KMS-11 (cell line): ENCODE data around the gene KCNJ3.

Experiments
- H2AFZ ChIP-seq: fragments of 200-600 bp; sonication (generic); 2 replicates; pipeline ENCODE4 v1.6.1; 2016; ENCODE audit warnings: antibody characterized with exemption, mixed run types, low read depth
- H3K27ac ChIP-seq: fragments of 200-600 bp; sonication (generic); 2 replicates; pipeline ENCODE4 v1.6.1; 2016; ENCODE audit warnings: mild to moderate bottlenecking, mixed run types
- H3K27me3 ChIP-seq: fragments of 200-600 bp; sonication (generic); 2 replicates; pipeline ENCODE4 v1.6.1; 2017; ENCODE audit warnings: mild to moderate bottlenecking, low read depth, mixed run types, moderate library complexity; ENCODE audit not compliant: insufficient read depth
- H3K36me3 ChIP-seq: fragments of 200-600 bp; sonication (generic); 2 replicates; pipeline ENCODE4 v1.6.1; 2017; ENCODE audit warnings: mild to moderate bottlenecking, mixed run types; ENCODE audit not compliant: insufficient read depth
- H3K4me1 ChIP-seq: fragments of 200-600 bp; sonication (generic); 2 replicates; pipeline ENCODE4 v1.6.1; 2016; ENCODE audit warnings: mild to moderate bottlenecking, low read depth, mixed run types; ENCODE audit not compliant: poor library complexity, severe bottlenecking
- H3K4me2 ChIP-seq: fragments of 200-600 bp; sonication (generic); 2 replicates; pipeline ENCODE4 v1.7.0; 2016; ENCODE audit warnings: mild to moderate bottlenecking, mixed run types
- H3K4me3 ChIP-seq: fragments of 200-600 bp; sonication (generic); IDR thresholded peaks from 2 replicates; pipeline ENCODE4 v1.6.1; 2017; ENCODE audit warnings: low read depth, low read length, mixed read lengths; ENCODE audit not compliant: insufficient read depth
- H3K79me2 ChIP-seq: fragments of 200-600 bp; sonication (generic); 2 replicates; pipeline ENCODE4 v1.6.1; 2016; ENCODE audit warnings: low read depth, mixed run types; ENCODE audit not compliant: insufficient read depth
- H3K9ac ChIP-seq: fragments of 200-600 bp; sonication (generic); 2 replicates; pipeline ENCODE4 v1.6.1; 2016; ENCODE audit warnings: mild to moderate bottlenecking, mixed run types
- H4K20me1 ChIP-seq: fragments of 200-600 bp; sonication (generic); 2 replicates; pipeline ENCODE4 v1.6.1; 2016; ENCODE audit warnings: mild to moderate bottlenecking, mixed run types; ENCODE audit not compliant: insufficient read depth
- TF ChIP-seq, protein P1 (sequence below): fragments of 200-600 bp; sonication (generic); conservative IDR thresholded peaks from 2 replicates; pipeline ENCODE4 v1.6.1; 2017; ENCODE audit warnings: low read depth, mild to moderate bottlenecking, antibody characterized with exemption, low read length, moderate library complexity, mixed read lengths

KCNJ3 gene

DNA sequence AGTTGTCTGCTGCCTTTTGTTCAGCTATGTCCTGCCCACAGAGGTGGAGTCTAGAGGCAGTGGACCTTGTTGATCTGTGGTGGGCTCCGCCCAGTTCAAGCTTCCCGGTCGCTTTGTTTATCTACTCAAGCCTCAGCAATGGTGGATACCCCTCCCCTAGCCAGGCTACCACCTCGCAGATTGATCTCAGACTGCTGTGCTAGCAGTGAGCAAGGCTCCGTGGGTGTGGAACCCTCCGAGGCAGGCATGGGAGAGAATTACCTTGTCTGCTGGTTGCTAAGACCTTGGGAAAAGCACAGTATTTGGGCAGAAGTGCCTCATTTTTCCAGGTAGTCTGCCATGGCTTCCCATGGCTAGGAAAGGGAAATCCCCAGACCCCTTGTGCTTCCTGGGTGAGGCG is 146.0 kb downstream of the KCNJ3 start:
- Histone ChIP-seq H3K27me3 (no peaks in the 10 kb centered on the region), H3K4me3 (no peak overlapping the region), H3K9ac (no peak overlapping the region), H3K79me2 (no peaks in the 10 kb centered on the region), H3K36me3 (no peaks in the 10 kb centered on the region), H3K4me1 (no peaks in the 10 kb centered on the region), H4K20me1 (no peaks in the 10 kb centered on the region), H3K4me2 (no peak overlapping the region), H3K27ac (no peak overlapping the region), H2AFZ (no peak overlapping the region)
- TF ChIP-seq, protein P1, sequence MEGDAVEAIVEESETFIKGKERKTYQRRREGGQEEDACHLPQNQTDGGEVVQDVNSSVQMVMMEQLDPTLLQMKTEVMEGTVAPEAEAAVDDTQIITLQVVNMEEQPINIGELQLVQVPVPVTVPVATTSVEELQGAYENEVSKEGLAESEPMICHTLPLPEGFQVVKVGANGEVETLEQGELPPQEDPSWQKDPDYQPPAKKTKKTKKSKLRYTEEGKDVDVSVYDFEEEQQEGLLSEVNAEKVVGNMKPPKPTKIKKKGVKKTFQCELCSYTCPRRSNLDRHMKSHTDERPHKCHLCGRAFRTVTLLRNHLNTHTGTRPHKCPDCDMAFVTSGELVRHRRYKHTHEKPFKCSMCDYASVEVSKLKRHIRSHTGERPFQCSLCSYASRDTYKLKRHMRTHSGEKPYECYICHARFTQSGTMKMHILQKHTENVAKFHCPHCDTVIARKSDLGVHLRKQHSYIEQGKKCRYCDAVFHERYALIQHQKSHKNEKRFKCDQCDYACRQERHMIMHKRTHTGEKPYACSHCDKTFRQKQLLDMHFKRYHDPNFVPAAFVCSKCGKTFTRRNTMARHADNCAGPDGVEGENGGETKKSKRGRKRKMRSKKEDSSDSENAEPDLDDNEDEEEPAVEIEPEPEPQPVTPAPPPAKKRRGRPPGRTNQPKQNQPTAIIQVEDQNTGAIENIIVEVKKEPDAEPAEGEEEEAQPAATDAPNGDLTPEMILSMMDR: no peak

DNA sequence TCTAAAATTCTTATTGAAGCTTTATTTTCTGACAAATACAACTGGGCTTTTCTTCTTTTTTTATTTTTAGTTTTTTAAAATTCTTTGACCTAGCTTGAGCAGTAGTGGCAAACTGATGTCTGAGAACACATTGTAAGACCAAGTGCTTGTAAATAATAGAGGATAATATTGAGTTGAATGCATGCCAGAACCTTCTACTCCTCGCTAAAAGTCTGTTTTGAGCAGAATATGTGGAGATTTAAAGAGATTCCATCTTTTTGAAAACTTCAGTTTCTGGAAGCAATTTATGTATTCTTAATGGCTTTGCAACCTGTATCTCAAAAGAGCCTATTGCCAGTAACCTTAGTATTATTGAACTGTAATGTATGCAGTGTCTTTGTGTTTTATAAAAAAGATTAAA is 148.3 kb downstream of the KCNJ3 start:
- no peak overlapping the region for H3K4me3 ChIP-seq
- H2AFZ ChIP-seq: no peak overlapping the region
- H3K36me3 ChIP-seq: no peaks in the 10 kb centered on the region
- TF ChIP-seq, protein P1: no peak
- no peak overlapping the region for H3K27ac ChIP-seq
- no peak overlapping the region for H3K9ac ChIP-seq
- no peaks in the 10 kb centered on the region for H3K79me2 ChIP-seq
- H3K27me3 ChIP-seq: no peaks in the 10 kb centered on the region
- no peak overlapping the region for H3K4me2 ChIP-seq
- H4K20me1 ChIP-seq: no peaks in the 10 kb centered on the region
- H3K4me1 ChIP-seq: no peaks in the 10 kb centered on the region

DNA sequence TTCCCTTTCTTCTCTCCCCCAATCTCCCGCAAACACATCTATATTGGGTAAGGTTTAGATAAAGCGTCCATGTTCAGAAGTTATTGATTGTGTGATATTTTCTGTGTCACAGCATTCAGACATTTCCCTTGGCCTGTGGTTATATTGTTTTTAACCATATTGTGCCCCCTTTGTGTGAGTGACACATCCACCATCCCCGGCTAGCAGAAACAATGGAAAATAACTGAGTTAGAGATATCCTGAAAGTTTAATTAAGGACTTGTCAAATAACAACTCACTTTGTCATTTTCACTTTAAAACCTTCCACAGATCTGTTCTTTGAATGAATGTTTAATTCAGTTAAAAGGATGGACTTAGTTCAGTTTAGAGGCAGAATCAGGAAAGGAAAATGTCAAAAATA is 151.0 kb downstream of the KCNJ3 start:
- no peaks in the 10 kb centered on the region for H3K27me3 ChIP-seq
- H2AFZ ChIP-seq: no peak overlapping the region
- TF ChIP-seq, protein P1: no peak

DNA sequence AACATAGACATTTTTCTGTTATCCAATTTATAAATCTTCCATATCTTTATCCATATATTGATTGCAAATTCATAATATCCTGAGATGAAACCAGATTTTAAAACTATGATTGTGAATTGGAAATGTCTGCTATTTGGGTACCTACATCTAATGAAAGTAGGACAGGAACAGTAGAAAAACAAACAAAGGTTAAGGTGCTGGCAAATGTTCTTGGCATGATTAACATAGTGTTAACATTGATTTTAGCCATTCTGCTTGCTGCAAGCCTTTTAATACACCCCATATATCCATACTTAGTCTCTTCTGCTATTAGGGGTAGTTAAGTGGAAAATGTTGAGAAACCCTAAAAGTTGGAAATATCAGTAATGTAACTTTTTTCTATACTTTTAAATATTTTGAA is 152.0 kb downstream of the KCNJ3 start:
- Histone ChIP-seq H3K79me2 (no peaks in the 10 kb centered on the region), H3K4me3 (no peak overlapping the region), H3K4me1 (no peaks in the 10 kb centered on the region), H3K4me2 (no peak overlapping the region), H3K9ac (no peak overlapping the region), H3K36me3 (no peaks in the 10 kb centered on the region), H4K20me1 (no peaks in the 10 kb centered on the region), H2AFZ (no peak overlapping the region), H3K27ac (no peak overlapping the region), H3K27me3 (no peaks in the 10 kb centered on the region)
- TF ChIP-seq, protein P1: no peak

More for the DNA sequence above, 151.0 kb downstream of the KCNJ3 start:
- Histone ChIP-seq H4K20me1 (no peaks in the 10 kb centered on the region), H3K36me3 (no peaks in the 10 kb centered on the region), H3K4me2 (no peak overlapping the region), H3K4me3 (no peak overlapping the region), H3K4me1 (no peaks in the 10 kb centered on the region), H3K9ac (no peak overlapping the region), H3K79me2 (no peaks in the 10 kb centered on the region), H3K27ac (no peak overlapping the region)
